Esophagus squamous epithelium (tissue), 4 donors: ENCODE results near the gene HMCN1.

Source experiments
- POLR2A ChIP-seq, 4 donors: fragments of 450-650 bp; IDR thresholded peaks; one replicate each; pipeline ENCODE4 v1.6.1; 2017; ENCODE audit warnings: antibody characterized with exemption in 4 of 4, mild to moderate bottlenecking in 4 of 4, moderate library complexity in 3 of 4
- TF ChIP-seq, protein P1 (sequence below), 6 experiments: fragments of 450-650 bp in 4 of 6; fragments of 200-600 bp in 2 of 6; sonication (generic) in 2 of 6; IDR thresholded peaks; one replicate each; pipeline ENCODE4 v1.5.1; 2016 to 2019; ENCODE audit warnings: antibody characterized with exemption in 6 of 6, mild to moderate bottlenecking in 4 of 6, moderate library complexity in 4 of 6

DNA sequence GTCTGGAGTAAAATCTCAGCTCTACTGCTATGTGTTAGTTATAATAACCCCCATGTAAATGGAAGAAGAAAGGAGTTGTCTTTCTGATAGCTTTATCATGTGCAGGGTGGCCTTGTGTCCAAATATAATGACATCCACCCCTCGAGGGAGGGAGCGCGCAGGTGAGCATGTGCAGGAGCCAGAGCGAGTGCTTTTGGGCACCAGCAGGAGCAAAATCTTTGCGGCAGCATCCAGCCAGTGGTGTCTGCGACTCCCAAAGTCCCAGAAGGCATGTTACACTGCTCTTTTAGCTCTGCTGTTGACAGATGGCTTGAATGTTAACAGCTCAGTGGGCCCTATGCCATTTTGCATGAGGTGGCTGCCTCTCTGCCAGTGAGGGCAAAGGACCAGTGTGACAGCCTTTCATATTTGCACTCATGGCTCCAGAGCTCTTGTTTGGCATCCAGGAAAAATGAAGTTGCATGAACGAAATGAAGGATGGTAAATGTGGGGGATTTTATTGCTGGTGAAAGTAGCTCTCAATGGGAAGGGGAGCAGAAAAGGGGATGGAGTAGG lies 146.7 kb downstream of the HMCN1 start:
- TF ChIP-seq, protein P1, sequence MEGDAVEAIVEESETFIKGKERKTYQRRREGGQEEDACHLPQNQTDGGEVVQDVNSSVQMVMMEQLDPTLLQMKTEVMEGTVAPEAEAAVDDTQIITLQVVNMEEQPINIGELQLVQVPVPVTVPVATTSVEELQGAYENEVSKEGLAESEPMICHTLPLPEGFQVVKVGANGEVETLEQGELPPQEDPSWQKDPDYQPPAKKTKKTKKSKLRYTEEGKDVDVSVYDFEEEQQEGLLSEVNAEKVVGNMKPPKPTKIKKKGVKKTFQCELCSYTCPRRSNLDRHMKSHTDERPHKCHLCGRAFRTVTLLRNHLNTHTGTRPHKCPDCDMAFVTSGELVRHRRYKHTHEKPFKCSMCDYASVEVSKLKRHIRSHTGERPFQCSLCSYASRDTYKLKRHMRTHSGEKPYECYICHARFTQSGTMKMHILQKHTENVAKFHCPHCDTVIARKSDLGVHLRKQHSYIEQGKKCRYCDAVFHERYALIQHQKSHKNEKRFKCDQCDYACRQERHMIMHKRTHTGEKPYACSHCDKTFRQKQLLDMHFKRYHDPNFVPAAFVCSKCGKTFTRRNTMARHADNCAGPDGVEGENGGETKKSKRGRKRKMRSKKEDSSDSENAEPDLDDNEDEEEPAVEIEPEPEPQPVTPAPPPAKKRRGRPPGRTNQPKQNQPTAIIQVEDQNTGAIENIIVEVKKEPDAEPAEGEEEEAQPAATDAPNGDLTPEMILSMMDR (IDR thresholded peaks at IDR 0.05) = no peak
- TF ChIP-seq POLR2A (IDR thresholded peaks at IDR 0.05) = no peak
